ENCODE data around the gene PIEZO2.

DNA sequence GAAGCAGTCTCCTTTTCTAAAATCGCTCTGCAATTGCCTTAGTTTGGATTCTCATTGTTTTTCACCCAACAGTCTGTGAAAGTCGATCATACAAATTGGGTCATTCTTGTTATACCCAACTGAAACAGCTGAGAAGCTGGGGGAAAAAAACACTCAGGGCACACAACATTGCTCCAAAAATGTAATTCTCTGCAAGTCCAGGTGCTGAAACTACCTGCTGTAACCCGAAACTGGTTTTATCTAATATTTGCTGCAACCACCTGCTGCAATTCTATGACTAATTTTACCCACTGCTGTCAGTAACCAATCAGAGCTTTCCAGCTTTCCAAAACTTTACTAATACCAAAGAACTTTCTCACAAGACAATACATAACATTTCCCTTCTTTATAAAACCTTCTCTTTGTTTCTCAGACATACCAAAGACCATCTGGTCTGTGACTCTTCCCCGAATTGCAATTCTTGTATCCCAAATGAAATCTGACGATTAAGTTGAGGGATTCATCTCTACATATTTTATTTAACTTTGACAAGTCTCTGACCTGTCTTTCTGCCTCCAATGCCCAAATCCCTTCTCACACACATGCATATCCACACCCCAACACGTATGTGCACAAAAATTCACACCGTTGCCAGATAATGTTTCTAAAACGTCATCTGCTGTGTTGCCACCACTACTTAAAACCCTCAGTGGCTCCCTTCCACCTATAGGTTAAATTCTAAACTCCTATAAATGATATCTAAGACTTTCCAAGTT is 198.3 kb downstream of the PIEZO2 start:
- TF ChIP-seq POLR2A (IDR thresholded peaks at IDR 0.05; ENCODE audit: low read depth) (no peak), EP300 (IDR thresholded peaks at IDR 0.05) (no peak), POLR2AphosphoS5 (IDR thresholded peaks at IDR 0.05) (no peak)
- TF ChIP-seq, protein P1, sequence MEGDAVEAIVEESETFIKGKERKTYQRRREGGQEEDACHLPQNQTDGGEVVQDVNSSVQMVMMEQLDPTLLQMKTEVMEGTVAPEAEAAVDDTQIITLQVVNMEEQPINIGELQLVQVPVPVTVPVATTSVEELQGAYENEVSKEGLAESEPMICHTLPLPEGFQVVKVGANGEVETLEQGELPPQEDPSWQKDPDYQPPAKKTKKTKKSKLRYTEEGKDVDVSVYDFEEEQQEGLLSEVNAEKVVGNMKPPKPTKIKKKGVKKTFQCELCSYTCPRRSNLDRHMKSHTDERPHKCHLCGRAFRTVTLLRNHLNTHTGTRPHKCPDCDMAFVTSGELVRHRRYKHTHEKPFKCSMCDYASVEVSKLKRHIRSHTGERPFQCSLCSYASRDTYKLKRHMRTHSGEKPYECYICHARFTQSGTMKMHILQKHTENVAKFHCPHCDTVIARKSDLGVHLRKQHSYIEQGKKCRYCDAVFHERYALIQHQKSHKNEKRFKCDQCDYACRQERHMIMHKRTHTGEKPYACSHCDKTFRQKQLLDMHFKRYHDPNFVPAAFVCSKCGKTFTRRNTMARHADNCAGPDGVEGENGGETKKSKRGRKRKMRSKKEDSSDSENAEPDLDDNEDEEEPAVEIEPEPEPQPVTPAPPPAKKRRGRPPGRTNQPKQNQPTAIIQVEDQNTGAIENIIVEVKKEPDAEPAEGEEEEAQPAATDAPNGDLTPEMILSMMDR (IDR thresholded peaks at IDR 0.05) = no peak
